NCI-H460 (cell line): ENCODE data around the gene NRP2. TPM values are rescaled to one million over a fixed set of nuclear protein-coding genes. Genes with fewer than 3 reads are reported as not detected.

Experiments
- DNase-seq: peaks from one replicate; pipeline ENCODE4 v3.0.0-alpha.2; 2016; ENCODE audit warnings: low read depth; ENCODE audit errors: extremely low read depth
- total RNA-seq: library from RNA; depleted of rRNA; stranded (reverse); fragments of >200 nt; shearing (Covaris generic); gene quantifications from 2 replicates; pipeline ENCODE4 v1.2.3, GENCODE V29; 2014

NRP2 gene
- total RNA-seq, 1 experiment from 2014 or later: 7.4 TPM

GRCh38 chr2:205797866-205798265 lies 115.6 kb downstream of the NRP2 start:
- DNase-seq: no peak

- DNase-seq: no peak
These were observed 117.9 kb downstream of the NRP2 start for GRCh38 chr2:205800224-205800623.

DNA sequence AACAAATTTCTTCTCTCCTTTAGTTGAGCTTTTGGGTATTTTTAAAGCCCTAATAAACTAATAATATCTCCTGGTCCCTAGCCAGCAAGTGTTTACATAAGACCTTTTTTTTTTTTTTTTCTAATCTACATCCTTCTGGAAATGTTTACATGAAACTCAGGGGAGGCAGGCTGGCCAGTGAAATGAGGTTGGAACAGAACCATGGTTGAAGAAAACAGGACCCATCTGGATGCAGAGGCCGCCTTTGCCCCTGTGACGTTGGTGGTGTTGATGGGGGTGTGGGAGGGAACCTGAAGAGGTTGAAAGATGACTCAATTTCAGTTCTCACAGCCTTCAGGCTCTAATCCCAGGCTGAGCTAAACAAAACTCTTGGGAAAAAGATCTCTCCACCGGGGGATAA lies 118.5 kb downstream of the NRP2 start:
- DNase-seq: no peak

- DNase-seq: no peak
These were observed 119.8 kb downstream of the NRP2 start for GRCh38 chr2:205802065-205802464.

GRCh38 chr2:205802941-205803340 lies 120.6 kb downstream of the NRP2 start:
- no peak for DNase-seq

DNA sequence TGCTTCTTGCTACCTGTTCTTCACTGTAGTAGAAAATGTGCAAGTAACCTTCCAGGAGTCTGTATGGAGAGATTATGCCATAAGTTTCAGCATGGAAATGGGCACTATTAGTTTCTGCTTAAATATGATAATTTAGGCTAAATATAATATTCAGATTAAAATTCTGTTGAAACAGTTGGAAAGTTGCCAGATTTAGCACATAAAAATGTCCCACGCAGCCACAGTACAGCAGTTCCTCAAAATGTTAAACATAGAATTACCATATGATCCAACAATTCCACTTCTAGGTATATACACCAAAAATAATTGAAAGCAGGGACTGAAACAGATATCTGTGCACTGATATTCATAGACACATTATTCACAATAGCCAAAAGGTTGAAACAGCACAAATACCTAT lies 121.2 kb downstream of the NRP2 start:
- DNase-seq: no peak

DNA sequence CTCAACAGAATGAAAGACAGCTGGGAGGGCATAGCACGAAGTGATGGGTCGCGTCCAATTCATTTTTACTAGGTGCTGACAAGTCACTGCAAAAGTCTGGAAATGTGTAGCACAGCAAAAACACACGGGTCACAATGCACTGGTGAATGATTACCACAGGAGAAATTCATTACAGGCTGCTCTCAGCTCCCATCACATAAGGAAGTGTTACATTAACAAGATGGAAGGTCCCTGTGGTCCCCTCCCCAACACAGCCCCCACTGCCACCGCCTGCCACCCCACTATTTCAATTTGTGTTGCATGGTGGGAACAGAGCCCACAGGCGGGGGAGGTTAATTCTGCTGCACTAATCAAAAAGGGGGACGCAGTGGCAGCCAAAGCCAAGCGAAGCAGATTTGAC lies 122.8 kb downstream of the NRP2 start:
- no peak for DNase-seq

DNA sequence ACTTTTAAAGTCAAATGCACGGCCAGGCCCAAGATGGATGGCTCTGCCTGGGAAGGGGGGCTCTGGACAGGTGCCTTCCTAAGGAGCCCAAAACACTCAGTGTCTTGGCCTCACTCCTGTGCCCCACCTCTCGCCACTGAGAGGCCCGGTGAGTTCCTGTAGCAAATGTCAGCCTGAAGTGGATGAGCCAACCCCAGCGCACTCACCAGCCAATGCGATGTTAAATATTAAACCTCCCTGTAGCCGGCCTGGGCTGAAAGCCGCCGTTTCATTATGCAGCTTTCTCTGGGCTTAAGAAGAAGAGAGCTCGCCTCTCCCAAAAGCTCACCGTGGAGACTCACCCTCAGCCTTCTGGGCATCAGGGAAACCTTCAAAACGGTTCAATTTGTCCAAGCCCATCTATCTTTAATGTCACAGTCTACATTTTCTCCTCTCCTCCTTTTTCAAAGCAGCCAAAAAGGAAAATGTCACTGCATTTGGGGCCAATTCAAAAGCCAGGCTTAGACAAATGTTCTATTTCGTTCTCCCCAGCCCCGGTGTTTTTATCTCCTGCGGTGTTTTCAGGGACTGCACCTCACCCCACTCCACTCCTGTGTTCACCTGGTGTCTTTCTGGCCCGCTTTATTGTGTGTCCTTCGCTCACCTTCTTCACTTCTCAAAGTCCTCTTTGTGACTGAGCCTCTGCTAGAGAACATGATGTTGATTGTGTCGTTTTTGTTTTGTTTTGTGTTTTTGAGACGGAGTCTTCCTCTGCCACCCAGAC lies 124.0 kb downstream of the NRP2 start:
- no peak for DNase-seq

DNA sequence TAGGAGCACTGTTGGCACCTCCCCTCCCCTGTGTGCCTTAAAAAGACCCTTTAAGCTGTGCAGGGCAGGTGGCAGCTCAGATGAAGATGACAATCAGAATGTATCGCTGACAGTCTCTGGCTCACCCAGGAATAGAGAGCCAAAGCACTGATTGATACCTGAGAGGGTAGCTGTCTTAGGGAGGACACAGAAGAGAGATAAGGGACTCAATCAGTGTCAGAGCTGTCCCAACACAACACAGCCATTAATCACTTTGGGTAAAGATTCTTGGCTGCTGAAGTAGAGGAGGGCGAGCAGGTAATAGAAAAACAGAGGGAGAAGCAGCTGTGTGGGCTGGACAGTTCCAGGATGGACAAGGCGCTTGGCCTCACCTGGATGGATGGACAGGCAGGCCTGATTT lies 124.9 kb downstream of the NRP2 start:
- no peak for DNase-seq

DNA sequence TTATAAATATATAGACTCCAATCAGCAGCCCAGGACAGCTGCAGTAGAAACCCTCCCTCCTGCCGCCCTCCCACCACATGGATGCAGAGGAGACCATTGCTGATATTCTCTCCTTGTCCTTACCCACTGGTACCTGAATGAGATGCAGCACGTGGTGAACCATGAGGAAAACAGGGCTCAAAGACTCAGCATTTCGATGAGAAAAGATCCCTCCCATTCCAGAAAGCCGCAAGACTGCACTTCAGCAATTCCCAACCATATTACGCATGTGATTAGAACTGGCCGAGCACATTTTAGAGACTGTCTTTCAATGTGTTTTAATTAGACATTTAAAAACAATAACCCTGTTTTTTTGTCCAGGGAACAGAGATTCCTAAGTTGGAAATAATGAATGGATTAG lies 125.5 kb downstream of the NRP2 start:
- DNase-seq: no peak

- DNase-seq: no peak
These were observed 126.3 kb downstream of the NRP2 start for GRCh38 chr2:205808486-205809121.

DNA sequence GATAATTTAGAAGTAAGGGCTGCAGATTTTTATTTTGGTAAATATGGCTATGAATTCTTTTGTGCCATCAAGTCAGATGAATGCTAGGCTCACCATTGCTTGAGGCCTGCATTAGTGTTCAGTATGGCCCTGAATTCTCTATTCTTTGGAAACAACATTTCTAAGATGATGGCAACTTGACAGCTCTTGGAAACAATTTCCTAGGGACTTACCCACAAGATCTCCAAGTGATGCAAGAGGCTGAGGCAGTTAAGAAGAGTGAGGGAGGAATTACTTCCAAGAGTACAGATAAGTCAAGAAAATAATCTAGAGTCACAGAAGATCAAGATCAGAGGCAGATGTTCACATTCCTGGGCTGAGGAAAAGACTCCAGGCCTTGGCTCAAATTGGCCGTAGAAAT lies 129.1 kb downstream of the NRP2 start:
- DNase-seq: no peak

GRCh38 chr2:205814039-205814364 lies 131.7 kb downstream of the NRP2 start:
- no peak for DNase-seq

- DNase-seq: no peak
These were observed 133.4 kb downstream of the NRP2 start for GRCh38 chr2:205815673-205816072.

DNA sequence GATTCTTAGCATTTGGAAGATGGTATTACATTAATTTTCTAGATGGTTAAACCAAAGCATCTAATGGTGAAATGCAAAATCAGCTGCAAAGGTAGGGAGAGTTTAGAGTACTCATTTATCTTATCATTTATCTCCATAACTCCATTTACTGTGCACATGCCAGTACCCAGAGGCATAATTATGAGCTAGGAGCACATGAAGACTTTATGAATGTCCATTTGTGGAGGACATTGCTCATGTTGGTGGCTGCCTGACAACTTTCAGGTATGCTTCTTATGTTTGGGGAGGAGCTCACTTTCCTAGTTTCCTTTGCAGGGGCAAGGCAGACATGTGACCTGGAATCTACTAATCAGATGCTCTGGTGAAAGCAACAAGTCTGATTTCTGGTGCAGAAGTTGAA lies 134.0 kb downstream of the NRP2 start:
- no peak for DNase-seq

DNA sequence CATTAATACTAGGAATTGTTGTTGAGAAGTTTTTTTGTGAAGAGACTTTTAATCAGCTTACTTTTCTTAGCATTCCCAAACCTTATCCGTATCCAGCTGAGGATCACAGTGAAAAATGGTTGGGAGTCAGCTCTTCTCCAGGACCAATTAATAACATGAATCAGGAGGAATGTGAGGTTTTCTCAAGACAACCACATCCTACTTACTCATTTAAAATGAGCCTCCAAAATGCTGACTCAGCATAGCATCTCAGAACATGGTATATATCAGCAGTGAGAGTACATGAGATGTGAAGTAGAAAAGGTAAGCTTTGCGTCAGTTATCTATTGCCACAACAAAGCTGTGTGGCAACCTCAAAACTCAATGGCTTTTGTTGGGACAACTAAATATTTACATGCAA lies 140.3 kb downstream of the NRP2 start:
- no peak for DNase-seq

- DNase-seq: no peak
These were observed 145.6 kb downstream of the NRP2 start for GRCh38 chr2:205827809-205828365.

GRCh38 chr2:205833864-205834263 lies 151.6 kb downstream of the NRP2 start:
- no peak for DNase-seq

- no peak for DNase-seq
These were observed 152.5 kb downstream of the NRP2 start for GRCh38 chr2:205834796-205835195.

- DNase-seq: no peak
These were observed 153.0 kb downstream of the NRP2 start for GRCh38 chr2:205835251-205835791.

DNA sequence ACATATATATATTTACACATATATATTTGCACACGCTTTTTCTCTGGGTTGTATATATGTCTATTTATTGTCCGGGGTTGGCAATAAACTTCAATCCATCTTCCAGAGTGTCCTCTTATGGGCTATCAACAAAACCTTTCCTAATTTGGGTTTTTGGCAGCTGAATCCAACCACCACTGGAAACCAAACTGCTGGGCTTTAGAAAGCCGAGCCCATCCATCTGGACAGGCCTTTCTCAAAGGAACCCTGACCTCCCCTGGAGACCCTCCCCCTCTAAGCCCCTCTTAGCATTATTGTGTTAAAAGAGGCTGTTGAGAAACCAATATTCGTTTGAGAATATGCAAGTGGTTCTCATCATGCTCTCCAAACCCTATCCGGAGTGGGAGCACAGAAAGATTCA lies 153.6 kb downstream of the NRP2 start:
- no peak for DNase-seq
